Activated T-cell treated with anti-CD3 and anti-CD28 coated beads, Interleukin-2, amount 50 U/mL, for 48 hours (primary cell): ENCODE measurements around the gene CDK5RAP2.
"Not testable (repeated sequence)": the region's sequence is repeated elsewhere in the genome, so short reads cannot be mapped to it uniquely, and the experiment has no call there.

Experiments used
- DNase-seq, 2 experiments: peaks; one replicate each; pipeline ENCODE4 v3.0.0-alpha.2; 2020

Gene CDK5RAP2

GRCh38 chr9:120580051-120580896 is at the start of gene CDK5RAP2:
Gene CDK5RAP2 (minus strand): TSS chr9:120580167. CDS start chr9:120579978, 189 bp downstream.
- peak; percentile 91 to 94 for DNase-seq

- DNase-seq: not testable (repeated sequence)
These were observed 49.0 kb upstream of the CDK5RAP2 start for GRCh38 chr9:120628925-120629497.

DNA sequence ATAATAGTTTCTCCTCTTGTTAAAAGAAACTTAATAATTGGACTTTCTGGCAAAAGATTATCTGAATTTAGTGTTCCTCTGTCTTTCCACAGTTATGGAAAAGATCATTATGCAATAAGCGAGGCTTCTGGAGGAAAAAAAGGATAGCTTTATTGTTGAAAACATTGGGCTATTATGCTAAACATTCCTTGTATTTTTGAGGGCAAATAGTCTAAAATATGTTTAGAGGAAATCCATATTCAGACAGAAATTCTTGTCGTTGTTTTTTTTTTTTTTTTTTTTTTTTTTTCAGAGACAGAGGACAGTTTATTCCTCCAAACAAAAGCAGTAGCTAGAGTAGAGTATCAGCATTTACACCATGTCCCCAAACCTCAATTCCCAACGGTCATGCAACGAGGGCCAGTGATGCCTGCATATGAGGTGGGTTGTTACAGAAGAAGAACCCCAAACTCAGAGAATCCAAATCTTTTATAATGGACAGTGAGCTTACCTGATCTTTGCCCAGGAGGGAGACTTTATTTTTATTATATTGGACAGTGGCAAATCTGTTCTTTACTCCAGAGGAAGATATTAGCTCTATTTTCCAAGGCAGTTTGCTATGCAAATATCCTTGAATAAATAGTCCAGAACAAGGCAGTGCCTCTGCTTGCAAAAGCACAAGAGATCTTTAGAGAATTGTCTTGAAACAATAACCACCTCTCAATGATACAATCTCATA is 48.4 kb upstream of the CDK5RAP2 start:
- no peak for DNase-seq

DNA sequence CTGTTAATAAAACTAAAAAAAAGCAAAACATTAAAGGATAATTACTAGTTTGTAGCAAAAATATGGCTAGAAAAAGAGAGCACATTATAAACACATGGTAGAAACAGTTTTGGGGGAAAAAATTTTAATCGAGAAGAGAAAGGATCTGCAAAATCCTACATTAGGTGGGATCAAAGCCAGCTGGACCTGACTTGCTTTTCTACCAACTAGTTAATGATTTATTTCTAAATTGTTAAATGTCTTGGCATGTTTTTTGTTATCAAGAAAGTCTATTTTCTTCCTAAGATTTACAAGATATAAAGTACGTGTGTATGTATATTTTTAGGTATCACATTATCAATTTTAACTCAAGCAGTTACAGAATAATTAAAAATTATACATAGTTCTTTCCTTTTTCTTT is 47.1 kb upstream of the CDK5RAP2 start:
- no peak for DNase-seq

DNA sequence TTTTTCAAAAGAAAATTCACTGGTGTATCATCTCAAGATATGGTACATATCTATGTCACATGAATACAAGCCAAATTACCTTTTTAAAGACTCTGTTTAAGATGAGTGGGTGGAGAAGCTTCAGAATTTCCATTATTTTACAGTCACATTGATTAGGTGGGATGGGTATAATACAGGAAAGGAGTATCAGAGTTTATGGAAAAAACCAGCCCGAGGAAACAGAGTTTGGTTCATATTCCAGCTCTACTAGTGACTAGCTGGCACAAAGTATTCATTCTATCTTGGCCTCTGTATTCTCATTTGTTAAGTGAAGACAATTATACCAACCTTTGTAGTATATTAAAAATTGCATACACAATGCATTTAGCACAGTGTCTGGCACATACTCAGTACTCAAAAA is 46.5 kb upstream of the CDK5RAP2 start:
- no peak for DNase-seq

DNA sequence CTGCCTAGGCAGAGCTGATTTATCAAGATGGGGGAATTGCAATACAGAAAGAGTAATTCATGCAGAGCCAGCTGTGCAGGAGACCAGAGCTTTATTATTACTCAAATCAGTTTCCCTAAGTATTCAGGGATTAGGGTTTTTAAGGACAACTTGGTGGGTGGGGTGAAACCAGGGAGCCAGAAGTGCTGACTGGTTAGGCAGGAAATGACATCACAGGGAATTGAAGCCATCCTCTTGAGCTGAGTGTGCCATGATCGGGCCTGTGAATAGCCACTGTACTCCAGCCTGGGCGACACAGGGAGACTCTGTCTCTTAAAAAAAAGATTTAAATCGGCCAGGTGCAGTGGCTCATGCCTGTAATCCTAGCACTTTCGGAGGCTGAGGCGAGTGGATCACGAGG is 45.3 kb upstream of the CDK5RAP2 start:
- DNase-seq: no peak

DNA sequence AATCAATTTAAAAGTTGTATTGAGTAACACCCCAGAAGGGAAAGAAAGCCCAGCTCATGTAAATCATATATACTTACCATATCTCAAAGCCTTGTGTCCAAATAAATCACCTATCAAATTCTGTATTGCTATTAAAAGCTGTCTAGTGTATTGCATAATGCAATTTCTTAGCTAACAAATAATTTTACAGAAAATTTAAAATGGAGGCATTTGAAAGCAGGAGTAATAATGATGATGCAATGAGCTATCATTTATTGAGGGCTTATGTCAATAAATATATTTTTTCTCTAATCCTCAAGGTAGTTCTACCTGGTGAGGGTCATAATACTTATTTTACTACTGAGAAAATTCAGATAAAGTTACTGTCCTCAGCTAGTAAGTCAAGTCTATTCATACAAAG is 42.8 kb upstream of the CDK5RAP2 start:
- no peak for DNase-seq

GRCh38 chr9:120621941-120622340 is 42.0 kb upstream of the CDK5RAP2 start:
- DNase-seq: no peak

- peak; percentile 46 to 62 for DNase-seq
These were observed 40.0 kb upstream of the CDK5RAP2 start for GRCh38 chr9:120619751-120620655.

DNA sequence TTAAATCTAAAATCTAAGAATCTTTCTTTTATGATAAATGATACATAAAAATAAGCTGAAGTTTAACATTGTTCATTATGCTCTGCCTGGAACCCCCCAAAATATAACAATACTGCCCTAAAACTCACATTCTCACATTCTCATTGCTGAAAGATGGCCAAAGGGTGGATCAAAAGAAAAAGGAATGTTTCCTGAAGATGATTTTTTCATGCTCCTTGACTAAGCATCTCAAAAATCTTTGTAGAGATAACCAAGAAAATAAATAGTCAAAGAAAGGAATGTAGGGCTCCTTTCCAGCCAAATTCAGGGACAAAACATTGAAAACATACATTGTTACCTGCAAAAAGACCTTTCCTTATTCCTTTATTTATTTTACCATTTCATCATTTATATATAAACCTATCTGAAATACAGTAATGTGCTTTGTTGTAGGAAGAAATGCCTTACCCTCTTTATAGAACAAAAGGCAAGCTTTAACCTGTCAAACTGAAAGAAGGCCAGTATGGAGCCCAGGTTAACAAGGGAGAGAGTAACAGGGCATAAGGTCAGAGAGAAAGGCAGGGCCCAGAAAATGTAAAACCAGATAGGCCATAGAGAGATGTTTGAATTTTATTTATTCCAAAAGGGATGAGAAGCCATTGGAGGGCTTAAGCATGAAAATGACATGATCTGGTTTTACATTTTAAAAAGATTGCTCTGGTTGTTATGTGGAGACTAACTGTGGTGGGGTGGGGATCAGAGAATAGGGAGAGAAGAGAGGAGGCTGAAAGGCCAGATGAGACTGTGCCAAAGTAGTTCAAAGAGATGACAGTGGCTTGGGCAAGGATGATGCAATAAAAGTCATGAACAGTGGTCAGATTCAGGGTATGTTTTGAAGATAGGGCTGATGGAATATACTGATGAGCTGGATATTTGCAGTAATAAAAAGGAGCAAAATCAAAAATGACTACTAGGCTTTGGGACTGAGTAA is 37.3 kb upstream of the CDK5RAP2 start:
- no peak for DNase-seq

DNA sequence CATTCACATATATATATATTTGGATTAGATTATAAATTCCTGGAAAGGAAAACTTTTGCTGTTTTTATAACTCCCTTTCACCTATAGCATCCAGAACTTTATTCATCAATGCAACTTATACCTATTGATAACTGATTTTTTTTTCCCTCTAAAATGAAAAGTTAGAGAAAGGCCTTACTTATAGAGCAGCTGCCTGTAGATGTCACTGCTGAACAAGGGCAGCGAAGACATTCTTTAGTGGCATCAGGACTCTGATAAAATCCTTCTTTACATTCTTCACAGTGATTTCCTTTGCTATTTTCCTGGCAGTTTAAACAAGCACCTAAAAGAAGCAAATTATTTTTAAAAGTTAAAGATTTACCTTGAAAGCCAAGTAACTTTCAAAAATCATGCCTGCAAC is 32.3 kb upstream of the CDK5RAP2 start:
- no peak for DNase-seq

GRCh38 chr9:120611690-120612068 is 31.7 kb upstream of the CDK5RAP2 start:
- DNase-seq: no peak

- no peak for DNase-seq
These were observed 31.2 kb upstream of the CDK5RAP2 start for GRCh38 chr9:120610975-120611689.

DNA sequence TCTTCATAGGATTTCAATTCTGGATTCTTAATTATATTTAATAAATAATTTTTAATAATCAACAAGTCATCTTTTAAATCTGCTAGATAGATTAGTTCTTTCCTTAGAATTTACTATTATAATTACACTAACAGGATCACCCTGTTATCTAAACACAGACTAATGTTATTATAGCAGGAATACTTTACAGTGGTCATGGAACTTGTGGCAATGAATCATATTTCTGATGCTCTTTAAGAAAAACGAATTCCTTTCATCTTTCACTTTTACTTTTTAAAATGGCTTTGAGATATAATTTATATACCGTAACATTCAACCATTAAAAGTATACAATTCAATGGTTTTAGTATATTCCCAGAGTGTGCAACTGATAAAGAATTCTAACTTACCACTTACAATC is 29.7 kb upstream of the CDK5RAP2 start:
- DNase-seq: no peak

DNA sequence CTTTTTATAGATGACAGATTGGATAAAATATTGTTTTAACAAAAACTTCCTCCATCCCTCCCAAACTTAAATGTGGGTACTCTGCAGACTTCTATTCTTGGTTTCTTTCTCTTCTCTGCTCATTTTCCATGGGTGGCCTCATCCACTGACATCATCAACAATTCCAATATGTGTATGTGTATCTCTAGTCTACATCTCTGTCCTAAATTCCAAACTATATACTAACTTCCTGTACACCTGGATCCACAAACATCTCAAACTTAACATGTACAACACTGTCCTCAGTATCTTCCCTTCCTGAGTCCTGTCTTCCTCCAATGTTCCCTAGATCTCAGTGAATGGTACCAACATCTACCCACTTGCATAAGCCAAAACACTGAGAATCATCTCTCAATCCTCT is 28.5 kb upstream of the CDK5RAP2 start:
- DNase-seq: no peak

GRCh38 chr9:120603591-120603990 is 23.6 kb upstream of the CDK5RAP2 start:
- DNase-seq: no peak

- no peak for DNase-seq
These were observed 23.0 kb upstream of the CDK5RAP2 start for GRCh38 chr9:120603010-120603409.

DNA sequence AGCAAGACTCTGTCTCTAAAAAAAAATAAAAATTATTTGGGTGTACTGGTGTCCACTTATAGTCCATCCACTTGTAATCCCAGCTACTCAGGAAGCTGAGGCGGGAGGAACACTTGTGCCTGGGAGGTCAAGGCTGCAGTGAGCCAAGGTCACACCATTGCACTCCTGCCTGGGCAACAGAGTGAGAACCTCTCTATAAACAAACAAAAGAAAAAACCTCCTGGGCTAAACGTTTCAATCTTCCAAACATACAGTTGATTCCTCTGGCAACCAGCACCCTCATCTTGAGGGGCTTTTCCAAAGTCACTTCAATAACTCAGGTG is 13.9 kb upstream of the CDK5RAP2 start:
- DNase-seq: no peak

DNA sequence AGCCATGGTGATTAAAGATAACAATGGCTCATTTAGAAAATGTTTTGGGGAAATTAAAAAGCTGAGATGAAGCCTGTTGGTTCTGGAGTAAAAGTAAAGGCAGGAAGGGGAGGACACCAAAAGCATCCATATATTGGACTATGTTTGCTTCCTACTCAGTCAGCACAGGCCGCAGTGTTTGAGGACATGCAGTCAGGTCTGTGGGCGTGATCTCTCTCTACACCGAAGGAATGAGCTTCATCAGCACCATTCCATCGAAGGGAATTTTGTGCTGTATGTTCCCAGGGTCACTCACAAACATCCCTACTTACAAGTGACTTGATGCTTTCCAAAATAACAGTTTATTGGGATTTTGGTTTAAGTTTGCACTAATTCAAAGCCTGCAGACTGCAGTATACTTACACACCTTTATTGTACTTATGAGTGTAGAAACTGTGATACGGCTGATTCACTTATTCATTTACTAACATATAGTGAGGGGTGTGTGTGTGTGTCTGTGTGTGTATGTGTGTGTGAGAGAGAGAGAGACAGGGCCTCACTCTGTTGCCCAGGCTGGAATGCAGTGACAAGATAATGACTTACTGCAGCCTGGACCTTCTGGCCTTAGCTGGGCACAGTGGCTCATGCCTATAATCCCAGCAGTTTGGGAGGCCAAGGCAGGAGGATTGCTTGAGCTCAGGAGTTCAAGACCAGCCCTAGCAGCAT is 13.4 kb upstream of the CDK5RAP2 start:
- no peak for DNase-seq

DNA sequence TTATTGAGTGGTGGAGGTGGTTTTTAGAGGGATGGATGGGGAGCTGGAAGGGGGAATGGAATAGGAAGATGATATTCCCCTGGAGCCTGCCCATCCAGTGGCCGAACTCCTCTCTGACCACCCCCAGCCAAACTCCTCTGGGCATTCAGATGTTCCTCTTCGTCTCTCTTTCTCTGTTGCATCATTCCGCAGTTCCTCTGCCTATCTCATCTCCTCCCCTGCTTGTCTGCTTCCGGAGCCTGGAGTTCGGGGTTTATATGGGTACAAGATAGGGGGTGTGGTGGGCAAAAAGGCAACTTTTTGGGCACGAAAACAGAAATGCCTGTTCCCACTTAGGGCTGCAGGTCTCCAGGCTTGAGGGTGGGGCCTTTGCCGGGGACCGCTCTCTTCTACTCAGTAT is 12.2 kb upstream of the CDK5RAP2 start:
- no peak for DNase-seq
